PC-3 (cell line): Measurements from ENCODE around the gene MMP11. TPM values are rescaled to one million over a fixed set of nuclear protein-coding genes. Genes with fewer than 3 reads are reported as not detected.

ENCODE experiments used
- ATAC-seq: fragments of 200-7000 bp; cut with Tn5 transposase; 2 replicates; pipeline ENCODE4 v1.9.1; 2020; ENCODE audit warnings: mild to moderate bottlenecking, moderate library complexity
- BruUV-seq: library from RNA; stranded (reverse); fragments of 400-500 nt; replicated peaks from 2 replicates; lab custom pipeline; 2021; lab: Mats Ljungman, UMichigan
- CTCF ChIA-PET: fragments of 300-600 bp; sonication (Branson Sonifier 250); formaldehyde crosslinking; loops from one replicate; lab custom pipeline; 2022; ENCODE audit warnings: antibody characterized with exemption; lab: Charles Lee
- POLR2A ChIA-PET: fragments of 300-600 bp; sonication (Branson Sonifier 250); formaldehyde crosslinking; loops from one replicate; lab custom pipeline; 2022; ENCODE audit warnings: antibody characterized with exemption; ENCODE audit not compliant: unreplicated experiment; lab: Charles Lee
- DNase-seq: peaks from one replicate; pipeline ENCODE4 v3.0.0-alpha.2; 2015
- H2AFZ ChIP-seq: fragments of 300-600 bp; sonication (generic); 2 replicates; pipeline ENCODE4 v1.6.0; 2016; ENCODE audit warnings: antibody characterized with exemption, low read length
- H3F3A ChIP-seq: fragments of 300-600 bp; sonication (generic); one replicate; pipeline ENCODE4 v1.6.0; 2017; ENCODE audit warnings: antibody characterized with exemption, low read length, control low read depth, mild to moderate bottlenecking; ENCODE audit not compliant: unreplicated experiment
- H3K27ac ChIP-seq: fragments of 300-600 bp; sonication (generic); 2 replicates; pipeline ENCODE4 v1.5.1; 2016; ENCODE audit warnings: mild to moderate bottlenecking, low read length
- H3K27me3 ChIP-seq: fragments of 300-600 bp; sonication (generic); 2 replicates; pipeline ENCODE4 v1.6.1; 2016; ENCODE audit warnings: low read length, mixed read lengths
- H3K36me3 ChIP-seq: fragments of 300-600 bp; sonication (generic); 2 replicates; pipeline ENCODE4 v1.6.1; 2016; ENCODE audit warnings: low read depth, mixed run types, low read length, mixed read lengths
- H3K4me1 ChIP-seq: fragments of 300-600 bp; sonication (generic); 2 replicates; pipeline ENCODE4 v1.5.1; 2016; ENCODE audit warnings: low read length; ENCODE audit not compliant: insufficient read depth
- H3K4me2 ChIP-seq: fragments of 300-600 bp; sonication (generic); 2 replicates; pipeline ENCODE4 v1.6.0; 2016; ENCODE audit warnings: low read length
- H3K4me3 ChIP-seq: fragments of 300-600 bp; sonication (generic); 2 replicates; pipeline ENCODE4 v1.5.1; 2016; ENCODE audit warnings: mild to moderate bottlenecking, low read length, mixed read lengths
- H3K79me2 ChIP-seq: fragments of 300-600 bp; sonication (generic); 2 replicates; pipeline ENCODE4 v1.6.1; 2017; ENCODE audit warnings: low read length, mixed read lengths
- H3K9ac ChIP-seq: fragments of 300-600 bp; sonication (generic); 2 replicates; pipeline ENCODE4 v1.6.0; 2016; ENCODE audit warnings: mild to moderate bottlenecking, low read length
- H3K9me2 ChIP-seq: fragments of 300-600 bp; sonication (generic); replicated peaks from 2 replicates; pipeline ENCODE4 v1.6.1; 2016; ENCODE audit warnings: mixed run types, low read length, mixed read lengths
- H3K9me3 ChIP-seq: fragments of 300-600 bp; sonication (generic); 2 replicates; pipeline ENCODE4 v1.6.1; 2016; ENCODE audit warnings: low read length, mixed read lengths
- H4K20me1 ChIP-seq: fragments of 300-600 bp; sonication (generic); 2 replicates; pipeline ENCODE4 v1.6.1; 2016; ENCODE audit warnings: low read length, mixed read lengths
- CTCF ChIP-seq: fragments of 300-600 bp; sonication (generic); conservative IDR thresholded peaks from 2 replicates; pipeline ENCODE4 v1.5.1; 2017; ENCODE audit warnings: antibody characterized with exemption, low read depth, mild to moderate bottlenecking, low read length
- EZH2 ChIP-seq: fragments of 300-600 bp; sonication (generic); IDR thresholded peaks from one replicate; pipeline ENCODE4 v1.6.1; 2017; ENCODE audit warnings: antibody characterized with exemption, mild to moderate bottlenecking, low read length; ENCODE audit not compliant: unreplicated experiment
- EZH2phosphoT487 ChIP-seq: fragments of 300-600 bp; sonication (generic); IDR thresholded peaks from 2 replicates; pipeline ENCODE4 v1.6.1; 2018; ENCODE audit warnings: mild to moderate bottlenecking, antibody characterized with exemption, low read length, borderline replicate concordance
- intact Hi-C: fragments of 100-400 bp; cut with micrococcal nuclease; formaldehyde crosslinking; loops from 2 replicates; pipeline ENCODE4 v1.9.0; 2023
- total RNA-seq: library from RNA; depleted of rRNA; stranded (reverse); fragments of >200 nt; gene quantifications from 2 replicates; pipeline ENCODE4 v1.2.3, GENCODE V29; 2014

Gene MMP11
- total RNA-seq, 1 experiment from 2014 or later: 2.4 TPM

- no TSS peak for BruUV-seq
- no peak overlapping the region for H3K27ac ChIP-seq
- POLR2A ChIA-PET: no interaction called here
- H3K9me2 ChIP-seq: no peaks in the 10 kb centered on the region
- H3K4me2 ChIP-seq: no peak overlapping the region
- no peaks in the 10 kb centered on the region for H3K27me3 ChIP-seq
- H3K36me3 ChIP-seq: peaks cover 10% of the 10 kb centered on the region; the same call in 1 of the 2 replicates
- H3K9ac ChIP-seq: no peak overlapping the region
- no peaks in the 10 kb centered on the region for H3F3A ChIP-seq
- no peaks in the 10 kb centered on the region for H3K9me3 ChIP-seq
- no peaks in the 10 kb centered on the region for H3K4me1 ChIP-seq
- H3K4me3 ChIP-seq: no peak overlapping the region
- intact Hi-C loops: no loop called here
- no peak overlapping the region for H2AFZ ChIP-seq
- CTCF ChIA-PET: interaction anchor here (0.6 kb wide), 1 partner anchor 50 kb away, joined by 7 read pairs; no protein-coding TSS in a partner anchor
- TF ChIP-seq CTCF (no peak), EZH2 (no peak), EZH2phosphoT487 (no peak)
- no peaks in the 10 kb centered on the region for H4K20me1 ChIP-seq
- no peaks in the 10 kb centered on the region for H3K79me2 ChIP-seq
- no peak for ATAC-seq
- DNase-seq: no peak
Measured at GRCh38 chr22:23824476-23825245, 52.0 kb downstream of the MMP11 start.

- intact Hi-C loops: no loop called here
- CTCF ChIA-PET: interaction anchor here (0.6 kb wide), 1 partner anchor 51 kb away, joined by 7 read pairs; no protein-coding TSS in a partner anchor
- ATAC-seq: no peak
- H3K36me3 ChIP-seq: peaks cover 10% of the 10 kb centered on the region; the same call in 1 of the 2 replicates
- TF ChIP-seq CTCF: no peak
- no peak for TF ChIP-seq EZH2
- TF ChIP-seq EZH2phosphoT487: no peak
- no TSS peak for BruUV-seq
- H4K20me1 ChIP-seq: no peaks in the 10 kb centered on the region
- no peak overlapping the region for H3K4me3 ChIP-seq
- H2AFZ ChIP-seq: no peak overlapping the region
- H3F3A ChIP-seq: no peaks in the 10 kb centered on the region
- H3K4me2 ChIP-seq: no peak overlapping the region
- no peak for DNase-seq
- H3K9me2 ChIP-seq: no peaks in the 10 kb centered on the region
- H3K9ac ChIP-seq: no peak overlapping the region
- POLR2A ChIA-PET: no interaction called here
- no peaks in the 10 kb centered on the region for H3K9me3 ChIP-seq
- no peaks in the 10 kb centered on the region for H3K4me1 ChIP-seq
- H3K27ac ChIP-seq: no peak overlapping the region
- no peaks in the 10 kb centered on the region for H3K27me3 ChIP-seq
- no peaks in the 10 kb centered on the region for H3K79me2 ChIP-seq
Measured at GRCh38 chr22:23825246-23825905, 52.7 kb downstream of the MMP11 start.
